Astrocyte of the spinal cord (primary cell): ENCODE measurements around the gene MISP.
"Not testable (repeated sequence)": the region's sequence is repeated elsewhere in the genome, so short reads cannot be mapped to it uniquely, and the experiment has no call there.

ENCODE experiments used
- DNase-seq: peaks from one replicate; pipeline ENCODE4 v3.0.0; 2011; ENCODE audit warnings: low read depth, low spot score
- H3K4me3 ChIP-seq: 2 replicates; pipeline ENCODE4 v1.5.1; 2011; ENCODE audit warnings: low read depth, mild to moderate bottlenecking, low read length, moderate library complexity
- CTCF ChIP-seq: IDR thresholded peaks from 2 replicates; pipeline ENCODE4 v1.5.1; 2012; ENCODE audit warnings: low read depth, mild to moderate bottlenecking, low read length, inconsistent platforms
- in situ Hi-C: cut with HindIII; loops from 2 replicates; pipeline ENCODE4 v1.10.0; 2017; ENCODE audit warnings: low sequenced_read_pairs

MISP gene

GRCh38 chr19:725461-726089 is 25.3 kb upstream of the MISP start:
- TF ChIP-seq CTCF = no peak
- no peak for DNase-seq
- in situ Hi-C loops = no loop called here
- no peak overlapping the region for H3K4me3 ChIP-seq

- no peak overlapping the region for H3K4me3 ChIP-seq
- in situ Hi-C loops = no loop called here
- no peak for TF ChIP-seq CTCF
- DNase-seq = no peak
Measured at GRCh38 chr19:726993-727956, 23.6 kb upstream of the MISP start.

GRCh38 chr19:728011-728410 is 22.9 kb upstream of the MISP start:
- DNase-seq = no peak
- H3K4me3 ChIP-seq = no peak overlapping the region
- in situ Hi-C loops = no loop called here
- TF ChIP-seq CTCF = no peak

- H3K4me3 ChIP-seq, in situ Hi-C loops, DNase-seq: not testable (repeated sequence)
Measured at GRCh38 chr19:729564-729963, 21.3 kb upstream of the MISP start.

- in situ Hi-C loops = no loop called here
- no peak for DNase-seq
- no peak overlapping the region for H3K4me3 ChIP-seq
- no peak for TF ChIP-seq CTCF
Measured at GRCh38 chr19:729965-730668, 20.8 kb upstream of the MISP start.

GRCh38 chr19:731000-731399 is 19.9 kb upstream of the MISP start:
- no peak for TF ChIP-seq CTCF
- no peak overlapping the region for H3K4me3 ChIP-seq
- no peak for DNase-seq
- in situ Hi-C loops = no loop called here
